IMR-90 (cell line): ENCODE results near the gene CC2D2B. TPM values are rescaled to one million over a fixed set of nuclear protein-coding genes. Genes with fewer than 3 reads are reported as not detected.

Source experiments
- ATAC-seq: fragments of 200-7000 bp; cut with Tn5 transposase; 2 replicates; pipeline ENCODE4 v1.9.1; 2020; ENCODE audit warnings: low read depth, mild to moderate bottlenecking, moderate library complexity
- BruUV-seq: library from RNA; stranded (reverse); fragments of 400-500 nt; replicated peaks from 2 replicates; lab custom pipeline; 2021; lab: Mats Ljungman, UMichigan
- CTCF ChIA-PET: fragments of 300-600 bp; formaldehyde crosslinking; extraction: SDS; loops from one replicate; lab custom pipeline; 2021; ENCODE audit warnings: antibody characterized with exemption; lab: Yijun Ruan, JAX
- POLR2A ChIA-PET: fragments of 300-600 bp; sonication (Branson Sonifier 250); formaldehyde crosslinking; loops from one replicate; lab custom pipeline; 2022; ENCODE audit warnings: antibody characterized with exemption; ENCODE audit not compliant: unreplicated experiment; lab: Charles Lee
- DNase-seq: peaks from one replicate; pipeline ENCODE4 v3.0.0; 2013
- H2AFZ ChIP-seq: replicated peaks from 2 replicates; pipeline ENCODE3; 2013; ENCODE audit warnings: low read length, mild to moderate bottlenecking; ENCODE audit not compliant: poor library complexity
- H2AK5ac ChIP-seq: 2 replicates; pipeline ENCODE4 v1.6.1; 2013; ENCODE audit warnings: low read depth, low read length, inconsistent platforms
- H2AK9ac ChIP-seq: replicated peaks from 2 replicates; pipeline ENCODE3; 2013; ENCODE audit warnings: mild to moderate bottlenecking, low read depth, low read length, moderate library complexity; ENCODE audit not compliant: poor library complexity
- H2BK120ac ChIP-seq: 2 replicates; pipeline ENCODE4 v1.6.1; 2013; ENCODE audit warnings: low read depth, low read length, inconsistent platforms
- H2BK15ac ChIP-seq: 3 replicates; pipeline ENCODE4 v1.6.1; 2013; ENCODE audit warnings: low read depth, low read length, inconsistent platforms
- H2BK20ac ChIP-seq: 2 replicates; pipeline ENCODE4 v1.6.1; 2013; ENCODE audit warnings: low read depth, mild to moderate bottlenecking, inconsistent platforms, low read length, moderate library complexity
- H2BK5ac ChIP-seq: 2 replicates; pipeline ENCODE4 v1.6.1; 2013; ENCODE audit warnings: mild to moderate bottlenecking, low read depth, low read length, inconsistent platforms; ENCODE audit not compliant: poor library complexity, severe bottlenecking
- H3K14ac ChIP-seq: replicated peaks from 2 replicates; pipeline ENCODE4 v1.6.1; 2013; ENCODE audit warnings: low read depth, low read length, inconsistent platforms
- H3K18ac ChIP-seq: 2 replicates; pipeline ENCODE4 v1.6.1; 2013; ENCODE audit warnings: low read depth, low read length, control low read depth
- H3K23ac ChIP-seq: 2 replicates; pipeline ENCODE4 v1.6.1; 2013; ENCODE audit warnings: low read depth, low read length, inconsistent platforms
- H3K27ac ChIP-seq: 2 replicates; pipeline ENCODE4 v1.5.1; 2013; ENCODE audit warnings: mild to moderate bottlenecking, control low read depth, low read length; ENCODE audit not compliant: insufficient read depth
- H3K27me3 ChIP-seq: 2 replicates; pipeline ENCODE4 v1.6.1; 2013; ENCODE audit warnings: low read length; ENCODE audit not compliant: control insufficient read depth, insufficient read depth
- H3K36me3 ChIP-seq: 2 replicates; pipeline ENCODE4 v1.6.1; 2013; ENCODE audit warnings: low read length, mixed read lengths; ENCODE audit not compliant: control insufficient read depth, insufficient read depth
- H3K4ac ChIP-seq: 2 replicates; pipeline ENCODE4 v1.6.1; 2013; ENCODE audit warnings: low read depth, low read length, inconsistent platforms
- H3K4me1 ChIP-seq: 2 replicates; pipeline ENCODE4 v1.6.1; 2013; ENCODE audit warnings: low read length, mixed read lengths; ENCODE audit not compliant: control insufficient read depth, insufficient read depth
- H3K4me2 ChIP-seq: 2 replicates; pipeline ENCODE4 v1.6.1; 2013; ENCODE audit warnings: low read depth, mild to moderate bottlenecking, control low read depth, low read length, moderate library complexity
- H3K4me3 ChIP-seq: 2 replicates; pipeline ENCODE4 v1.5.1; 2013; ENCODE audit warnings: low read depth, mild to moderate bottlenecking, control low read depth, low read length, moderate library complexity; ENCODE audit not compliant: insufficient read depth
- H3K56ac ChIP-seq: 2 replicates; pipeline ENCODE4 v1.6.1; 2013; ENCODE audit warnings: low read length, inconsistent platforms; ENCODE audit not compliant: insufficient read depth; ENCODE audit errors: extremely low read depth
- H3K79me1 ChIP-seq, 2 experiments: 2 replicates each; pipeline ENCODE4 v1.6.1; 2013; ENCODE audit warnings: low read length in 2 of 2, inconsistent platforms in 1 of 2, low read depth in 1 of 2
- H3K9ac ChIP-seq: 2 replicates; pipeline ENCODE4 v1.6.1; 2013; ENCODE audit warnings: low read depth, low read length, control low read depth
- H3K9me1 ChIP-seq: 2 replicates; pipeline ENCODE4 v1.6.1; 2013; ENCODE audit warnings: low read length, inconsistent platforms; ENCODE audit not compliant: insufficient read depth
- H3K9me3 ChIP-seq: 2 replicates; pipeline ENCODE4 v1.6.1; 2013; ENCODE audit warnings: low read length; ENCODE audit not compliant: control insufficient read depth, insufficient read depth
- H4K20me1 ChIP-seq: 2 replicates; pipeline ENCODE4 v1.6.1; 2013; ENCODE audit warnings: low read length, inconsistent platforms; ENCODE audit not compliant: insufficient read depth
- H4K5ac ChIP-seq: 2 replicates; pipeline ENCODE4 v1.6.1; 2013; ENCODE audit warnings: mild to moderate bottlenecking, low read depth, low read length, control low read depth
- H4K8ac ChIP-seq, 2 experiments: 2 replicates each; pipeline ENCODE4 v1.6.1; 2013; ENCODE audit warnings: low read depth in 2 of 2, low read length in 2 of 2, control low read depth in 1 of 2, inconsistent platforms in 1 of 2
- H4K91ac ChIP-seq: 2 replicates; pipeline ENCODE4 v1.6.1; 2013; ENCODE audit warnings: low read depth, low read length, inconsistent platforms; ENCODE audit not compliant: insufficient read depth
- BHLHE40 ChIP-seq: fragments of 150-350 bp; IDR thresholded peaks from 2 replicates; pipeline ENCODE4 v1.6.1; 2016; ENCODE audit warnings: mild to moderate bottlenecking, low read depth, low read length
- CTCF ChIP-seq: conservative IDR thresholded peaks from 2 replicates; pipeline ENCODE4 v1.5.1; 2012; ENCODE audit warnings: mild to moderate bottlenecking, low read depth, low read length, improper control_type of control experiment
- ELK1 ChIP-seq: fragments of 150-350 bp; IDR thresholded peaks from 2 replicates; pipeline ENCODE4 v1.6.1; 2016; ENCODE audit warnings: low read depth, mild to moderate bottlenecking, low read length, moderate library complexity, borderline replicate concordance
- FOS ChIP-seq: fragments of 150-350 bp; IDR thresholded peaks from 2 replicates; pipeline ENCODE4 v1.6.1; 2016; ENCODE audit warnings: low read depth, low read length
- MAFK ChIP-seq: IDR thresholded peaks from 2 replicates; pipeline ENCODE4 v1.6.1; 2012; ENCODE audit warnings: low read depth, low read length, improper control_type of control experiment
- MAZ ChIP-seq: IDR thresholded peaks from 2 replicates; pipeline ENCODE4 v1.6.1; 2012; ENCODE audit warnings: low read depth, mild to moderate bottlenecking, low read length, improper control_type of control experiment, moderate library complexity, borderline replicate concordance
- NFE2L2 ChIP-seq: fragments of 150-350 bp; IDR thresholded peaks from 2 replicates; pipeline ENCODE4 v1.6.1; 2016; ENCODE audit warnings: low read depth, mild to moderate bottlenecking, low read length
- POLR2A ChIP-seq: IDR thresholded peaks from 2 replicates; pipeline ENCODE4 v1.6.1; 2012; ENCODE audit warnings: mild to moderate bottlenecking, low read depth, low read length
- RCOR1 ChIP-seq: IDR thresholded peaks from 2 replicates; pipeline ENCODE4 v1.6.1; 2012; ENCODE audit warnings: mild to moderate bottlenecking, low read length, improper control_type of control experiment; ENCODE audit not compliant: insufficient replicate concordance
- SMC3 ChIP-seq: fragments of 150-350 bp; IDR thresholded peaks from 2 replicates; pipeline ENCODE4 v1.6.1; 2016; ENCODE audit warnings: low read depth, mild to moderate bottlenecking, antibody characterized with exemption, low read length, moderate library complexity
- WGBS, 2 experiments: methylation state at CpG; one replicate each; pipeline versions ENCODE4 v1.1.5 to v1.1.7; 2013; ENCODE audit warnings: missing lambda C conversion rate in 2 of 2; ENCODE audit not compliant: insufficient read length in 1 of 2; ENCODE audit errors: extremely low coverage in 2 of 2; 5-methylcytosine and 5-hydroxymethylcytosine counted together
- dilution Hi-C: fragments of 300-500 bp; cut with HindIII; formaldehyde crosslinking; loops from one replicate; pipeline ENCODE4 v1.14.3; 2018; ENCODE audit warnings: low sequenced_read_pairs; ENCODE audit not compliant: unreplicated experiment
- in situ Hi-C: fragments of 300-500 bp; cut with MboI; formaldehyde crosslinking; loops from 3 replicates; pipeline ENCODE4 v1.14.3; 2019; ENCODE audit warnings: low sequenced_read_pairs, inconsistent platforms, mixed read lengths
- intact Hi-C: fragments of 100-400 bp; cut with micrococcal nuclease; formaldehyde crosslinking; loops from 2 replicates; pipeline ENCODE4 v1.10.0; 2022
- polyA plus RNA-seq, 3 experiments: library from polyadenylated mRNA; depleted of rRNA; stranded (reverse); fragments of >200 nt; gene quantifications; 2 replicates each; pipeline ENCODE4 v1.2.3, GENCODE V29; 2012; ENCODE audit warnings: low replicate concordance in 1 of 3
- total RNA-seq: library from RNA; depleted of rRNA; stranded (reverse); fragments of >200 nt; gene quantifications from 2 replicates; pipeline ENCODE4 v1.2.3, GENCODE V29; 2012
- TF ChIP-seq, protein P1 (sequence below): fragments of 150-350 bp; IDR thresholded peaks from 2 replicates; pipeline ENCODE4 v1.6.1; 2017; ENCODE audit warnings: mild to moderate bottlenecking, antibody characterized with exemption, low read length, low read depth

The CC2D2B gene
- total and polyA plus RNA-seq, 2 of the 4 experiments (the other 2 are of a cell fraction), result not detected

DNA sequence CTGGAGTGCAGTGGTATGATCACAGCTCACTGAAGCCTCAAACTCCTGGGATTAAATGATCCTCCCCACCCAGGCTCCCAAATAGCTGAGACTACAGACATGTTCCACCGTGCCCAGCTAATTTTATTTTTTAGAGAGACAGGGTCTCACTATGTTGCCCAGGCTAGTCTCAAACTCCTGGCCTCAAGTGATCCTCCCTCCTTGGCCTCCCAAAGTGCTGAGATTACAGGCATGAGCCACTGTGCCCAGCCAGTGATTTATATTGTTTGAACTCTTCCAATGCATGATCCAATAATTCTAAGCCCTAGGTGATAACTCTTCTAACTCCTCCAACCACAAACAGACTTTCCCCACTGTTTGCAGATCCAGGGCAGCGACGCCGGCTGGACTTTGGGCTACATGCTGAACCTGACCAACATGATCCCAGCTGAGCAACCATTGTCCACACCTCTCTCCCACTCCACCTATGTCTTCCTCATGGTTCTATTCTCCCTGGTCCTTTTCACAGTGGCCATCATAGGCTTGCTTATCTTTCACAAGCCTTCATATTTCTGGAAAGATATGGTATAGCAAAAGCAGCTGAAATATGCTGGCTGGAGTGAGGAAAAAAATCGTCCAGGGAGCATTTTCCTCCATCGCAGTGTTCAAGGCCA, 41.8 kb upstream of the CC2D2B start (continued):
- TF ChIP-seq BHLHE40, result no peak
- TF ChIP-seq ELK1, result no peak
- TF ChIP-seq SMC3, result no peak
- no peak for TF ChIP-seq FOS
- no peak for TF ChIP-seq POLR2A

DNA sequence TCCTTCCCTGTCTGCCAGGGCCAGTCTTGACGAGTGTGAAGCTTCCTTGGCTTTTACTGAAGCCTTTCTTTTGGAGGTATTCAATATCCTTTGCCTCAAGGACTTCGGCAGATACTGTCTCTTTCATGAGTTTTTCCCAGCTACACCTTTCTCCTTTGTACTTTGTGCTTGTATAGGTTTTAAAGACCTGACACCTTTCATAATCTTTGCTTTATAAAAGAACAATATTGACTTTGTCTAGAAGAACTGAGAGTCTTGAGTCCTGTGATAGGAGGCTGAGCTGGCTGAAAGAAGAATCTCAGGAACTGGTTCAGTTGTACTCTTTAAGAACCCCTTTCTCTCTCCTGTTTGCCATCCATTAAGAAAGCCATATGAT, 41.3 kb upstream of the CC2D2B start:
- H3K36me3 ChIP-seq, result 0 out of 2 replicates have a peak, but pooled peaks cover 2% of the 10 kb centered on the region
- H4K91ac ChIP-seq, result no peak overlapping the region
- H2BK15ac ChIP-seq, result no peak overlapping the region
- WGBS, 2 experiments, result no CpG with 5 or more reads among the region's 2 CpGs
- no peak overlapping the region for H3K4ac ChIP-seq
- no peaks in the 10 kb centered on the region for H3K27me3 ChIP-seq
- no peaks in the 10 kb centered on the region; the same call in 1 of the 2 replicates for H3K9me1 ChIP-seq
- H3K56ac ChIP-seq, result no peak overlapping the region
- H3K18ac ChIP-seq, result no peak overlapping the region
- H3K14ac ChIP-seq, result no peak overlapping the region
- in situ Hi-C loops (no loop called here), dilution Hi-C loops (no loop called here), intact Hi-C loops (loop anchor here (10.0 kb wide), 1 partner anchor 432 kb away; no protein-coding TSS in a partner anchor)
- H3K9ac ChIP-seq, result no peak overlapping the region
- H3K23ac ChIP-seq, result no peak overlapping the region
- no peak overlapping the region for H2AK9ac ChIP-seq
- H3K27ac ChIP-seq, result no peak overlapping the region
- DNase-seq (no peak), ATAC-seq (no peak)
- no peak overlapping the region for H2BK120ac ChIP-seq
- no peak overlapping the region for H4K5ac ChIP-seq
- no peak overlapping the region for H3K4me3 ChIP-seq
- no TSS peak for BruUV-seq
- H3K4me1 ChIP-seq, result peaks cover 2% of the 10 kb centered on the region; the same call in 1 of the 2 replicates
- no peak overlapping the region for H2BK20ac ChIP-seq
- no peak overlapping the region for H2AFZ ChIP-seq
- H4K8ac ChIP-seq, result no peak overlapping the region
- H3K4me2 ChIP-seq, result no peak overlapping the region
- CTCF ChIA-PET, result no interaction called here
- POLR2A ChIA-PET, result no interaction called here
- no peak overlapping the region for H2AK5ac ChIP-seq
- H2BK5ac ChIP-seq, result no peak overlapping the region
- no peaks in the 10 kb centered on the region for H4K20me1 ChIP-seq
- H3K79me1 ChIP-seq, result no peaks in the 10 kb centered on the region
- H3K9me3 ChIP-seq, result no peaks in the 10 kb centered on the region
- TF ChIP-seq POLR2A (no peak), NFE2L2 (no peak), ELK1 (no peak), MAZ (no peak), MAFK (no peak), RCOR1 (no peak), CTCF (no peak)
- TF ChIP-seq, protein P1, sequence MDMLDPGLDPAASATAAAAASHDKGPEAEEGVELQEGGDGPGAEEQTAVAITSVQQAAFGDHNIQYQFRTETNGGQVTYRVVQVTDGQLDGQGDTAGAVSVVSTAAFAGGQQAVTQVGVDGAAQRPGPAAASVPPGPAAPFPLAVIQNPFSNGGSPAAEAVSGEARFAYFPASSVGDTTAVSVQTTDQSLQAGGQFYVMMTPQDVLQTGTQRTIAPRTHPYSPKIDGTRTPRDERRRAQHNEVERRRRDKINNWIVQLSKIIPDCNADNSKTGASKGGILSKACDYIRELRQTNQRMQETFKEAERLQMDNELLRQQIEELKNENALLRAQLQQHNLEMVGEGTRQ, result no peak
